Mesenteric fat pad (tissue), 1 donor: ENCODE data around the gene UMODL1. TPM values are rescaled to one million over a fixed set of nuclear protein-coding genes. Genes with fewer than 3 reads are reported as not detected.
"Not testable (repeated sequence)": the region's sequence is repeated elsewhere in the genome, so short reads cannot be mapped to it uniquely, and the experiment has no call there.

ENCODE experiments used
- DNase-seq: peaks from one replicate; pipeline ENCODE4 v3.0.0-alpha.2; 2020; ENCODE audit warnings: low spot score
- total RNA-seq: library from RNA; stranded (reverse); fragmentation: NEBNext Ultra II Directional; extraction: Animal tissue kit (Norgen Biotek cat#: 25700); gene quantifications from one replicate; pipeline ENCODE4 v1.2.1, GENCODE V29; 2021
- donor health status: DM: yes; HTN: yes; CAD: no.

UMODL1 gene
- total RNA-seq, 1 donor from 2014 or later = not detected

DNA sequence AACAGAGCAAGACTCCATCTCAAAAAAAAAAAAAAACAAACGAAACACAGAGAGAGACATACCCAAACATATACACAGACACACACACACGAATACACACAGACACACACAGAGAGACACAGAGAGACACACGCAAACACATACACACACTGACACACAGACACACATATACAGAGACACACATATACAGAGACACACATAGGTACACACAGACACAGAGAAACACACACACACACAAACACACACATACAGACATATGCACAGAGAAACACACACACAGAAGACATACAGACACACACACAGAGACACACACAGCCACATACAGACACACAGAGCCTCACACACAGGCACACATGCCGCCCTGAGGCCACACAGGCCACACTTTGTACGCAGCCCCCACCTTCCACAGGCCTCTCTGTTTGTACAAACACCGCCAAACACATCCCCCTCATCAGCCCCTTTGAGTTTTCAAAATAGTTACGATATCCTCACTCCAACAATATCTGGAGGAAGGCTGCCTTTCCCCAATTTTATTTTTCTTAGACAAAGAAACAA, 90.4 kb downstream of the UMODL1 start:
- peak; percentile 9 for DNase-seq

DNA sequence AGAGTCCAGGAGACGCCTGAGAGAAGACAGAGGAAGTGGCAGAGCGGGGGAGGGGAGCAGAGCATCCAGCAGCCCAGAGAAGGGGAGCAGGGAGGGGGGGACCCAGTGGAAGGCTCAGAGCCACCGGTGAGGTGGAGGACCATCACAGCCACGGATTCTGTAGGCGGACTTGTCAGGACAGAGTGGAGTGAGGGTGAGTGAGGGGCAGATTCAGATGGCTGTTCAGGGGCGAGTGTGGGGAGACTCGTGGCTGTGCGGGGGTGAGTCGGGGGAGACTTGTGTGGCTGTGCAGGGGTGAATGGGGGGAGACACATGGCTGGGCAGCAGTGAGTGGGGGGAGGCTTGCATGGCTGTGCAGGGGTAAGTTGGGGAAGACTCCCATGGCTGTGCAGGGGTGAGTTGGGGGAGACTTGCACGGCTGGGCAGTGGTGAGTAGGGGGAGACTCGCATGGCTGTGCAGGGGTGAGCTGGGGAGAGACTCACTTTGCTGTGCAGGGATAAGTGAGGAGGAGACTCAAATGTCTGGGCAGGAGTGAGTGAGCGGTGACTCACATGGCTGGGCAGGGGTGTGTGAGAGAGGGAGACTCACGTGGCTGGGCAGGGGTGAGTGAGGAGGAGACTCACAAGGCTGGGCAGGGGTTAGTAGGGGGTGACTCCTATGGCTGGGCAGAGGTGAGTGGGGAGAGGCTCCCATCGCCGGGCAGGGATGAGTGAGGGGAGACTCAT, 91.0 kb downstream of the UMODL1 start:
- peak; percentile 35 for DNase-seq

DNA sequence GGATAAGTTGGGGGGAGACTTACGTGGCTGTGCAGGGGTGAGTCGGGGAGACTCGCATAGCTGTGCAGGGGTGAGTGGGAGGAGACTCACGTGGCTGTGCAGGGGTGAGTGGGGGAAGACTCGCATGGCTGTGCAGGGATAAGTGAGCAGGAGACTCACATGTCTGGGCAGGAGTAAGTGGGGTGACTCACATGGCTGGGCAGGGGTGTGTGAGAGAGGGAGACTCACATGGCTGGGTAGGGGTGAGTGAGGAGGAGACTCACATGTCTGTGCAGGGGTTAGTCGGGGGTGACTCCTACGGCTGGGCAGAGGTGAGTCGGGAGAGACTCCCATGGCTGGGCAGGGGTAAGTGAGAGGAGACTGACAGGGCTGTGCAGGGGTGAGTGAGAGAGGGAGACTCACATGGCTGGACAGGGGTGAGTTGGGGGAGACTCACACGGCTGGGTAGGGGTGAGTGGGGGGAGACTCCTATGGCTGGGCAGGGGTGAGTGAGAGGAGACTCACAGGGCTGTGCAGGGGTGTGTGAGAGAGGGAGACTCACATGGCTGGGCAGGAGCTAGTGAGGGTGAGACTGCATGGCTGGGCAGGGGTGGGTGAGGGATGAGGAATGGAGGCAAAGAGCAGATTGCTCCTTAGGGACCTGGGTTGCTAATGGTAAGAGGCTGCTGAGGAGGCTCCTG, 91.9 kb downstream of the UMODL1 start:
- DNase-seq = peak; percentile 22

DNA sequence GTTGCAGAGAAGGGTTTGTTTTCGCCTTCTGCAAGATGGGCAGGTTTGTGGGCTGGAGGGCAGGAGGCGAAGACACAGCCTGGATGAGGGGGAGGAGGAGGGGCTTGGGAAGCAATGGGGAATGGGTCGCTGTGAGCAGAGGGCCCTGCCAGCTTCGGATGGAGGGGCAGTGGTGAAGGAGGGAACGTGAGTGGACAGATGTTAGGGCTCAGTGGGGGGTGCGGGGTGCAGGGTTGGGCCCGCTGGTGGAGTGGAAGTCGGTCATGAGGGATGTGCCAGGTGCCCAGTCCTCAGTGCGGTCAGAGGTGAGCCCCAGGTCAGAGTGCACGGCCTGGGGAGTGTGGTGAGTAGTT, 92.4 kb downstream of the UMODL1 start:
- peak; percentile 88 for DNase-seq

DNA sequence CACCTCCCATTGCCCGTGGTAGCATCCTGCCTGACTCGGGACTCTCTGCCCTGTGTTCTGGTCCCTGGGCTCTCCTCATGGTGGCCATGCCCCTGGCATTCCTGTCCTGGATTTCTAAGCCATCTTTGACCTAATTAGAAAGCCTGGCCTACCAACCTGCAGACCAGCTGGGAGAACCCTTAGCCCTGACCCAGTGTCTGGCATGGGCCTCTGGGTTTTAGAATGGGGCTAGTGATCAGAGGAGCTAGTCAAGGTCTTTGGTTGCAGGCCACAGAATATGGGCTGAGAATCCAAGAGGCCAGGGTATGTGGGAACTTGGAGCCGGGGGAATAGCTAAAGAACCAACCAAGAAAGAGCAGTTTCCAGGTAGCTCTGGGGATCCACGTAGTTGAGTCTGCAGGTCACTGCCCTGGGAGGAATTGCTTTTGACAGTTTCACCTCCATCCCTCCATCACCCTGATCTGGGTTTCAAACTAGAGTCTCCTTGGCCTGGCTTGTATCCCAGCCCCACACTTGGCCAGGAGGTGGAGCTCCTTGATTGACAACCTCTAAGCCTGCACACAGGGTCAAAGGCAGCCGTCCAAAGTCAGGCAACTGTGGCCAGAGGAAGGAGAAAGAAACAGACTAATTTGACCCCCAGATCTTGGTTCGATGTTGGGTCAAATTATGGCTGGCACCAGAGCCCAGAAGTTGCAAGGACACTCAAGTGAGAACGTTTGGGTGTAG, 93.1 kb downstream of the UMODL1 start:
- peak; percentile 85 for DNase-seq

DNA sequence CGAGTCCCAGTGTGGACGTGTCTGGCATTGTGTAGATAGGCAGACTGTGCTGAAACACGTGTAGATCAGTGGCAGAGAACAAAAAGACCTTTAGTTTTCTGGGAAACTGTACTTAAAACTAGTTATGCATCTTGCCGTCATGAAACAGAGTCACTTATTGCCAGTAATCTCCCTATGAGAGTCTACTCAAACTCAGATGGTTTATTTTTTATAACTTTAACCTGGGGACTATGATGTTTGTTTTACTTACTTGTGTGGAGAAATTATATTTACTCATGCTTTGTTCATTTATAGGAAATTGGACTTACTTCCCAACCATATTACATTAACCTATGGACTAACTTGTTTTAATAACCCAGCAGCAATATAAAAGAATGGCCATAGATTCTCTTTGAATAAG, 93.7 kb downstream of the UMODL1 start:
- no peak for DNase-seq

DNA sequence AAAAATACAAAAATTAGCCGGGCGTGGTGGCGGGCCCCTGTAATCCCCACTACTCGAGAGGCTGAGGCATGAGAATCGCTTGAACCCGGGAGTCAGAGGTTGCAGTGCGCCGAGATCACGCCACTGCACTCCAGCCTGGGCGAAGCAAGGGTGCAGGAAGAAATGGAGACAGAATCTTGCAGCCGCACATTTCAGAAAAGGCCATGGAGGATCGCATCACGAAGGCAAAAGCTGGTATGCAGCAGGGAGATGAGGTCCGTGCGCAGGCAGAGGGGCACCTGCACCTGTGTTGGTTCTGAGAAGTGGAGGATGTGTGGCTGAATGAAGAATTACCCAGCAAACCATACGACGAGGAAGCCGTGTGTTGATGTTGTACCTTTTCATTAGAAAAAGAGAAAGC, 94.8 kb downstream of the UMODL1 start:
- peak; percentile 45 for DNase-seq

DNA sequence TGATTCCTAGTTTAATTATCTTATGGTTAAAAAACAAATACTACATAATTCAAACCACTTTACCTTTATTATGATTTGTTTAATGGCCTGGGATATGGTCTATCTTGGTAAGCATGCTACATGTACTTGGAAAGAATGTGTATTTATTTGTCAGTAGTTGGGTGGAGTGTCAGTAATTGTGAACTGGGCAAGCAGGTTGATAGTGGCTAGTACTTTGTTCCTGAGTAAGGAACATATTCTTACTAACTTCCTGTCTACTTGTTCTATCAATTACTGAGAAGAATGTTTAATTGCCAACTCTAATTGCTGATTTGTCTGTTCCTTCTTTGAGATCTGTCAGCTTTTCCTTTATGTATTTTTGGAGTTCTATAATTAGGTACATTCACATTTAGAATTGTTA, 98.6 kb downstream of the UMODL1 start:
- DNase-seq = no peak

DNA sequence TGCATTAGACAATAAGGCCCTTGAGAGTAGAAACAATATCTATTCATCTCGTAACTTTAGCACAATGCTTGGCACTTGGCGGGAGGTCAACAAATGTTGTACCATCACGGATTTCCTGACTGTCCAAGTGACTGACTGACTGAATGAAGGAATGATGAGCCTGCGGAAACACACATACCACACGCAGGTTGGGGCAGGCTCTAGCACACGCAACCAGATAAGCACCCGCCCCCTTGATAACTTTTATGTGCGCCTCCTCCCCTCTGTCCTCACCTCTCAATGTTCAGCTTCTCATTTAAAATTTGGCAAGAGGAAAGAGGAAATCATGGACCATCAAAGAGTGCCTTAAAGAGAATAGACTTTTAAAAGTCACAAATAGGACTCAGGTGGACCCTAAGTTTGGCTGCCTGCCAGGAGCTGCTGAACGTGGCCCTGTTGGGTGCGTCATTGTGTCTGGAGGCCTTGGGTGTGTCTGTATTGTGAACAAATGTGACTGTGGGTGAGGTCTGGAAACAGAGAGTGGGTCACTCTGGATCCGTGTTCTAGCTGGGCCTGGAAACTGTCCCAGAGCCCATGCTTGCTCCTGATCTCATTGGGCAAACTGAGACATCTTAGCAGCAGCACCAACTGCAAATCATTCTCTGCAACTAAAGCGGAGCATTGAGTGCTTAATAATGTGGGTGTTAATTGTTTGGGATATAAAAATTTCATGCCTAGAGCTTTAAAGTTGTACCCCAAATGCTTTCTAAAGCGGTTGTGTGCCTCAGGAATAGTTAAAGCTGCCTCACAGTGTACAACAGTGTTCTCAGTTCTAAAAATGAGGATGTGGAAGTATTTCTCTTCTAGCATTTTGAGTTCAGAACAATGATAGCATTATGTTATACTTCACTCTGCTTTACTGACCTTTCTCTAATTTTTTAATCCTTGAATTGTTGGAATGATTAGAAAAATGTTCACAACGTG, 100.3 kb downstream of the UMODL1 start:
- peak; percentile 87 for DNase-seq

DNA sequence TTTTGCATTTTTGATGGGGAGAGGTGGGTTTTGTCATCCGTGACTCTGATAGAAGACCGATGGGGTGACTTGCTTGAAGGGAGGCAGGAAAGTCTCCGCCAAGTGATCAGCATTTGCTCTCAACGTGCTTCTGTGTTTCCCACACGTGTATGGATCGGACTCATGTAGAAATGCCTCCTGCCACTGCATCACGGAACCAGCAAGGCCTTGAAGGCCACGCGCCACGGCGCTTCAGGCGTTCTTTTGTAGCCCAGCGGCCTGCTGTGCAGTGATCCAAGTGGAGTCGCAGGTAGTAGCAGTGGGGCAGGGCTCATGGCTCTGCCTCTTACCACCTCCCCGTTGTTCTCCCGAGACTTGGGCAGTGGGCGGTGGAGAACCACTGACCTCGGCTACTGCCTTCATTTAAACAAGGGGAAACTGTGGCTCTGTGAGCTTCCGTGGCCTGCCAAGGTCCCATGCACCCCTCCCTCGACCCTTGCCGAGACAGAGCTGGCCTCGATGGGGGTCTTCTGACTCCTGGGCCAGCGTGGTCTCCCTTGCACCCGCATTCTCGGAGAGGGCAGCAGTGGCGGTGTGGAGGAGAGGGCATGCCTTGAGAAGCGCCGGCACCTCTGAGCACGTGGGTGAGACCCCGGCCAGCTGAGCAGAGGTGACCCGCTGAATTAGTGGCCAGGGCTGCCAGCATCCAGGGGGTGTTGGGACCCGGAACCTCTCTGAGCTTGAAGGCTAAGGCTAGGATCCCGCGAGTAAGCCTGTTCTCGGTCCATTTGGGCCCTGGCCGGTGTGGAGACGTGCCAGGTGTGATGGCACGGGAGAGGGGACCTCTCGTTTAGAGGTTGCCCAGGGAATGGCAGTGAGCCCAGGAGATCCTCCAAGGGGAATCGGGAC, 101.7 kb downstream of the UMODL1 start:
- peak; percentile 82 for DNase-seq

DNA sequence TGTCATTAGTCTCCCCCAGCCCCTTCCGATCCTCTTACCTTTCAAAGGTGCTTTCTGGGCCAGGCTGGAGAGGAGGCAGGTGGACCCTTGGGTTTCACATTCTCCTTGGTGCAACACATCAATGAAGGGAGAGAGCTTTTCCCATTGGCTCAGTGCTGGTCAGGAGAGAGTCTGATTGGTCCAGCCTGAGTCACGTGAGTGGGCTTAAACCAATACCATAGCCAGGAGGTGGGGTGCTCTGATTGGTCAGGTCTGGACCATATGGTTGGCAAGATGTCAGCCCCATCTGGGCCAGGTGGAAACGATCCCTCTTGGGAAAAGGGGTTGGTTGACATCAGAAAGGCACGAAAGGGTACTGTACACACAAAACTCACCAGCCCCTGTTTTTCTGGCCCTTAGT, 103.1 kb downstream of the UMODL1 start:
- DNase-seq = no peak

DNA sequence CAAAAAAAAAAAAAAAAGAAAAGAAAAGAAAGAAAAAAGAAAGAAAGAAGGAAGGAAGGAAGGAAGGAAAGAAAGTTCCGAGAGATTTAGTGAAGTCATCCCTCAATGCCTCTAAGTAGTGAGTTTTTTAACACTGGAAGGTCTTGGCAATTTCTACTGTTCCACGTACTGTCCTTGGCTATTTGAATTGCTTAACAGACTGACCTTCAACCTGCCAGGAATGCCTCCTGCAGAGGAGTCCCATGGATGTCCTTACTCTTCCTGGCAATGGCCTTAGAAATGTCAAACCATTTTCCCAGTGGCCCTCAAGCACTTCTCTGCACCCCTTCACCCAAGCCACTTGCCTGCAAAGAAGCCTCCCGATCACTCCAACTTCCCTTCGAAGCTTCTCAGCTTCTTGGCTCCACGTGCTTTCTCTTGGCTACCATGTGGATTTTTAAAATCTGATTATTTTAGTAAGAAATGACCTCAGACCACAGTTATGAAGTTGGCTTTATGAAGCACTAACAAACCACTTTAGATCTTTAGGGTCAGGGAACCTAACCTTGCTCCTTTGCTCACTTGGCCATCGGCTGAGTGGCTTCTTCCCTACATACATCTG, 104.1 kb downstream of the UMODL1 start:
- no peak for DNase-seq

DNA sequence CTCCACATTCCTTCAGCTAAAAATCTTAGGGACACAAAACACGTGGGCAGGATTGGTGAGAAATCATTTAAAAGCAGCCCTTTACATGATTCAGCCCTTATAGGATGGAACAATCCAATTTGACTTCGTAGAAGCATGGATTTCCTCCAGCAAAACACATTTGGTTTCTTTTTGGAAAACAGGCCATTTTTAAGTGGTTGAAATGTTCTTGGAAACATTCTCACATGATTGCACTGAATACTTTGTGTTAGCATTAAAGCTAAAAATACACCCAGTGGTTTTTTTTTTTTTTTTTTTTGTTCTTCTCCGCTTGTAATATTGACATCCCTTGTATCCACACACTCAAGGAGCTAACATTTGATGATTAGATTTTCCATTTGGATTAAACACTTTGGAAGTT, 105.7 kb downstream of the UMODL1 start:
- no peak for DNase-seq

DNA sequence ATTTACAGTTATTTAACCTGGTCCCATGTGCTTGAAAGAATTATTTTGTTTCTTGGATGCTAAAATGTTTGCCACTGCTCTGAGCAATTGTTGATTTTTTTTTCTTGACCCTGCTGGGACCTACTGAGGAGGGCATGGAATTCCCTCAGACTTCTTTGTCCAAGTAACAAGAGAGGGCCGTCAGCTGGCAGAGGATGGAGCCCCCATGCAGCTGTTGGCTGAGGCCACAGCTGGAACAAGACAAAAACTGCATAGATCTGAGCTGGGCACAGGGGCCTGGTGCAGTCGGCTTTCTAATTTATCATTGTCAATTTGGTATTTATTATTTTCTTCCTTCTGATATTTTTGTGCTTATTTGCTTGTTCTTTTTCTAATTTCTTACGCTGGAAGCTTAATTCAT, 108.2 kb downstream of the UMODL1 start:
- DNase-seq = no peak

DNA sequence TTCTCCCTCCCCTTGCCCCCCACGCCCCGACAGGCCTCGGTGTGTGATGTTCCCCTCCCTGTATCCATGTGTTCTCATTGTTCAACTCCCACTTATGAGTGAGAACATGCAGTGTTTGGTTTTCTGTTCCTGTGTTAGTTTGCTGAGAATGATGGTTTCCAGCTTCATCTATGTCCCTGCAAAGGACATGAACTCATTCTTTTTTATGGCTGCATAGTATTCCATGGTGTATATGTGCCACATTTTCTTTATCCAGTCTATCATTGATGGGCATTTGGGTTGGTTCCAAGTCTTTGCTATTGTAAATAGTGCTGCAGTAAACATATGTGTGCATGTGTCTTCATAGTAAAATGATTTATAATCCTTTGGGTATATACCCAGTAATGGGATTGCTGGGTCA, 108.9 kb downstream of the UMODL1 start:
- DNase-seq = not testable (repeated sequence)

DNA sequence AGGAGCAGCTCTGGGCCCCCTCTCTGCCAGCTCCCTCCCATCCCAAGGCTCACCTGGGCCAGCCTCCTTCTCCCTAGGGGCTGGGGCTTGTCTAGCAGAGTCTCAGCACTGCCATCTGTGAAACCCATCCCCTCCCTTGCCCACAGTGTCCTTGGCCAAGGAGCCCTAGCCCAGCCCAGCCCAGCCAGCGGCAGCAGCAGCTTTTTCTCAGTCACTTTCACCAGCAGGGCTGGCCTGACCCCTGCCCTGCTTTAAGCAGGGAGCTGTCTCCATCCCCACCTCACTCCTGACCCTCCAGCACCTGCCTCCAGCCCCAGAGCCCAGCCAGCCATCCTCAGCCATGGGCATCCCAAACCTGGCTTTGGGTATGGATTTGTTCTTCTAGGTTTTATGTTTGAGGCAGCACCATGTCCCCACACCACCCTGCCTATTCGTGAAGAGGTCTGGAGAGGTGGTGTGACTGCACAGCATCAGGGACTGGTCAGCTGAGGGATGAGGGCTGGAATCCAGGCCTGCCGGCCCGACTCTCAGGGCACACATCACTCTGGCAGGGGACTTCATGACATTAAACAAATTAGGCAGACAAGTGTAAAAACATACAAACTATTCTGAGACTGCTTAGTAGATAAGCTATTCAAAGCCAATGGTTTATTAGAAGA, 111.7 kb downstream of the UMODL1 start:
- DNase-seq = no peak

DNA sequence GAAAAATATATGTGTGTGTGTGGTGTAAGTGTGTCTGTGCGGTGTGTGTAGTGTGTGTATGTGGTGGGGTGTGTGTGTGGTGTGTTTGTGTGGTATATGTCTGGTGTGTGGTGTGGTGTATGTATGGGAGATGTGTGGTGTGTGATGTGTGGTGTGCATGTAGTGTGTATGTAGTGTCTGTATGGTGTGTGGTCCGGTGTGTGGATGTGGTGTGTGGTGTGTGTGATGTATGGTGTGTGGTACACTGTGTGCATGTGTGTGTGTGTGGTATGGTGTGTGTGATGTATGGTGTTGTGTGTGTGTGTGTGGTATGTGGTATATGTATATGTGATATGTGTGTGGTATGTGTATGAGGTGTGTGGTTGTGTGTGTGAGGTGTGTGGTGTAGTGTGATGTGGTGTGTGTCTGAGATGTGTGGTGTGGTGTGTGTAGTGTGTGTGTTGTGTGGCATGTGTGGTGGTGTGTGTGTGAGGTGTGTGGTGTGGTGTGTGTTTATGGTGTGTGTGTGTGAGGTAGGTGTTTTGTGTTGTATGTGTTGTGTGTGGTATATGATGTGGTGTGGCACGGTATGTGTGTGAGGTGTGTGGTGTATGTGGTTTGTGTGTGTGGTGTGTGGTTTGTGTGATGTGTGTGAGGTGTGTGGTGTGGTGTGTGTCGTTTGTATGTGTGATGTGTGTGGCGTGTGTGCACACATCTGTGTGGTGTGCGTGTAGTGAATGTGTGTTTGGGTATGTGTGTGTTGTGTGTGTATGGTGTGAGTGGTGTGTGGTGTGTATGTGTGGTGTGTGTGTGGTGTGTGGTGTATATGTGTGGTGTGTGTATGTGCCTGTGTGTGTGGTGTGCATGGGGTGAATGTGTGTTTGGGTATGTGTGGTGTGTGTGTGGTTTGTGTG, 112.5 kb downstream of the UMODL1 start:
- no peak for DNase-seq

DNA sequence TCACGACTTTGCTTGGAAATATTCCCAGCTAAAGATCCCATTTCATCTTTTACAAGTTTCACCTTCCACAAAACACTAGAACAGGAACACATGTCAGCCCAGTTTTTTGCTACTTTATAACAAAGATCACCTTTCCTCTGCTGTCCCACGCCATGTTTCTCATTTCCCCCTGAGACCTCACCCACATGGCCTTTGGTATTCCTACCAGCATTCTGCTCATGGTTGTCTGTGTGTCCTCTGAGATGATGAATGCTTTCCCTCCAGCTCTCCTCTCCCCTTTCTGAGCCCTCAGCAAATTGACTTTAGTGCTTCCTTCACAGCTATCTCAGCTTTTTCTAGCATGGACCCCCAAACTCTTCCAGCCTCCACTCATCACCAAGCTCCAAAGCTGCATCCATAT, 115.5 kb downstream of the UMODL1 start:
- DNase-seq = no peak
